Activated CD4-positive, alpha-beta T cell treated with anti-CD3 and anti-CD28 coated beads, Interleukin-10, Interleukin-2, amounts not matched to agents 100 ng/mL and 50 ng/mL, durations not matched to agents 16 hours and 8 hours (primary cell): Measurements from ENCODE around the gene MCM7.

Experiments
- DNase-seq: peaks from one replicate; pipeline ENCODE4 v3.0.0-alpha.2; 2020

MCM7 gene

DNA sequence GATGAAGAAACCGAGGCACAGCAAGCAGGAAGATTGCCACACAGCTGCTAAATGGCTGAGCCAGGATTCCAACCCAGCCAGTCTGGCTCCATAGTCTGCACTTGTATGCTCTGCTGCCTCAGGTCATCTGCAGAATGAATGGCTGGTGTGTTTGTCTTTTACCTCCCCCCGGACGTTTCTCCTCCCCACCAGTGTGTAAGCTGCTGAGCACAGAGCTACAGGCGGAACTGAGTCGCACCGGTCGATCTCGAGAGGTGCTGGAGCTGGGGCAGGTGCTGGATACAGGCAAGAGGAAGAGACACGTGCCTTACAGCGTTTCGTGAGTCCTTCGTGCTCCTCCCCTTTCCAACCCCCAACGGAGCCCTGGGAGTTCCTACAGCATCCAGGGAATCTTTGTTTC is 20.9 kb upstream of the MCM7 start:
- DNase-seq = no peak

DNA sequence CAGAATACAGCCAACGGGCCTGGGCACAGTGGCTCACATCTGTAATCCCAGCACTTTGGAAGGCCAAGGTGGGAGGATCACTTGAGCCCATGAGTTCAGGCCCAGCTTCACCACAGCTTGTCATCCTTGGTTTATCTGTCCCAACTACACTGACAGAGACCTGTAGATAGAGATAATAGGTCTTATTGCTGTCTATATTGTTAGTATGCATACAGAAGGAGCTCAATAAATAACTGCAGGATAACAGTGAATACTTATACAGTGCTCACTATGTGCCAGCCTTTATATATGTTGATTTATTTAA is 19.5 kb upstream of the MCM7 start:
- no peak for DNase-seq

DNA sequence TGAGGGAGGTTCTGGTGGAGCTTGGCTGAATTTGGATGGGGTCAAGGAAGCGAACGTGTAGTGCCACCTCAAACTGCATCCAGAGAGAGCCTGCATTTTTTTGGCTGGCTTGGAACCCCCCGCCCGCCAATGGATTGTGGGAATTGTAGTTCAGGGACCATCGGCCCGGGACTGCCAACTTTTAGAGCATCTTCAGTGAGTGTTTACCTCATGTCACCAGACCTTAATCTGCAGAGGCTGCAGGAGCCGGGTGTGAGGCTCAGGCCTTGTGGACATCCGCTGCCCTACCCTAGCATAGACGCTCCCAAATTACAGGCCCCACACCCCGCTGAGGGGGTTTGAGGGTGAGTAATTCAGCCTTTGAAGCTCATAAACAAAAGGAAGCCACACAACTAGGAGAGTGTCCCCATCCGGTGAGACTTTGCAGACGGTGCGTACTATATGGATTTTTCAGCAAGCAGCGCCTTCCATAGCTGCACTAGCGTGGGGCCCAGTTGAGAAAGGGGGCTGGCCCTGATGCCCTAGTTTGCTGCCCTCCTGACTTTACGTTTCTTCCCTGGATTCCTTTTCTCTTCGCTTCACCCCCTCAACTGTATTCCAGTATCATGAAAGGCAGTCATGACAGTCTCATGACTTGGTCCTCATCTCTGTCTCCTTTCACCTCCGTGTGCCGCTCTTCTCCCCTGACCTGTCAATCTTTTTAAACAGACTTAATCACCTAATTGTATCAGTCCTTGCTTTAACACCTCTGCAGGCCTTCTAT is 19.0 kb upstream of the MCM7 start:
- DNase-seq = peak; percentile 79

DNA sequence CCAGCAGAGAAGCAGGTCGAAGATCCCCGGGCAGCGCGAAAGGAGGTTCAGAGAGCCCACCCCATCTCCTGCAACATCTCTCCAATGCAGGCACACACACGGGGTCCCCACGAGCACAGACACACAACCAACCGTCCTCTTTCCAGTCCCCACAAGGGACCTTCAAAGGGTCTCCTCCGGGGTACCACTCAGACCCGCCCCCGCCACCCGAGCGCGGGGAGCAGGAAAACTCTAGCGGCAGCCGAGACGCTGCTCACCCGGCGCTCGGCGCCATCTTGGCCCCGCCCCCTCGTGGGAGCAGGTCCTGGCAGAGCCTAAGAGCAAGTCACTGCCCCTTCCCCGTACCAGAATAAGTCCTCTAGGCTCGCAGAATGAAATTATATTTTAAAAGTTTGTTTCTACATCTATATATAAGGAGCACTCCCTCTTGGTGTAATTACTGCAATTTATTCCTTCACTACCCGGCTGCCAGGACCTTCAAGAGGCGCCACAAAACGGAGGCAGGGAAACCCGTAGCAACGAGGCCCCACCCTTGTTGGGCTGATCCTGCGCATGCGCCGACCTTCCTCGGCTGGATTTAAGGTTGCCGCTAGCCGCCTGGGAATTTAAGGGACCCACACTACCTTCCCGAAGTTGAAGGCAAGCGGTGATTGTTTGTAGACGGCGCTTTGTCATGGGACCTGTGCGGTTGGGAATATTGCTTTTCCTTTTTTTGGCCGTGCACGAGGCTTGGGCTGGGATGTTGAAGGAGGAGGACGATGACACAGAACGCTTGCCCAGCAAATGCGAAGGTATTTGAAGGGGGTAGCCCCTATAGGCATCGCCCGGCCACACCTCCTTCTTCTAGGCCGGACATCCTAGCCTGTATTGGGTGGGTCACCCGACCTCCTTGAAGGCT is 18.1 kb upstream of the MCM7 start, which contains the start of the genes CNPY4 and TAF6:
Gene CNPY4, plus strand, starts transcription at position 563 of the 898 bp plus-strand sequence. Its CDS starts 111 bp downstream, at position 674.
Gene TAF6, minus strand, starts transcription at position 287 of the 898 bp plus-strand sequence. CDS start 5,149 bp downstream, outside the sequence.
- peak; percentile 96 for DNase-seq

DNA sequence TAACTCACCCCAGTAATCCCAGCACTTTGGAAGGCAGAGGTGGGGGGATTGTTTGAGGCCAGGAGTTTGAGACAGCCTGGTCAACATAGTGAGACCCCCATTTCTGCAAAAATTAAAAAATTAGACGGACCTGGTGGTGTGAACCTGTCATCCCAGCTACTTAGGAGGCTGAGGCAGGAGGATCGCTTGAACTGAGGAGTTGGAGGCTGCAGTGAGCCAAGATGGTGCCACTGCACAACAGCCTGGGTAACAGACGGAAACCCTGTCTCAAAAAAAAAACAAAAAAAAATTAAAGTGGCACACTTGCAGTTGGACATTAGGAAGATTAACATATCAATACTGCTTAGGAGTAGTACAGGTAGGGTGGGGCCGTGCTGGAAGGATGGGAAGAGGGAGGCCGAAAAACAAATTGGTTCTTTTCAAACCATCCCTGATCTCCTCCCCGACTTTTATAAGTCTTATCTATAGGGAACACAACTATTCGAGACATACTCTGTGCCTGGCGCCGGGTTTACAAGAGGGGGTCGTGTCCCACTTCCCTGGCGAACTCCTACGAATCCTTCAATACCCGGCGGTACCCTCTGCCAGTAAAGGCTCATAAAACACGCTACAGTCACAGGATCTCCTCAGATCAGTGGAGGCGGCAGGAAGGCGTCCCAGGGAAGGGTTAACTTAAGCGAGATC is 17.3 kb upstream of the MCM7 start:
- DNase-seq = no peak

DNA sequence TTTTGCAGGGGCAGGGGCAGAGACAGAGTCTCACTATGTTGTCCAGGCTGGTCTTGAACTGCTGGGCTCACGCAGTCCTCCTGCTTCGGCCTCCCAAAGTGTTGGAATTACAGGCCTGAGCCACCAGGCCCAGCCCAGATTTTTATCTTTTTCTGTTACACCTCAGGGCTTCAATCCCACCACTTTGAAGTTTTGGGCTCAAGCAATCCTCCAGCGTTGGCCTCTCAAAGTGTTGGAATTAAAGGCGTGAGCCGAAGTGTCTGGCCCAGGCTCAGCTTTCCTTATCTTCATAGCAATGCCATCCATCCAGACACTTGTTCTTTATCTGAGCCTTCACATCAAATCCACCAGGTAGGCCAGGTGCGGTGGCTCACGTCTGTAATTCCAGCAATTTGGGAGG is 13.8 kb upstream of the MCM7 start:
- DNase-seq = no peak

DNA sequence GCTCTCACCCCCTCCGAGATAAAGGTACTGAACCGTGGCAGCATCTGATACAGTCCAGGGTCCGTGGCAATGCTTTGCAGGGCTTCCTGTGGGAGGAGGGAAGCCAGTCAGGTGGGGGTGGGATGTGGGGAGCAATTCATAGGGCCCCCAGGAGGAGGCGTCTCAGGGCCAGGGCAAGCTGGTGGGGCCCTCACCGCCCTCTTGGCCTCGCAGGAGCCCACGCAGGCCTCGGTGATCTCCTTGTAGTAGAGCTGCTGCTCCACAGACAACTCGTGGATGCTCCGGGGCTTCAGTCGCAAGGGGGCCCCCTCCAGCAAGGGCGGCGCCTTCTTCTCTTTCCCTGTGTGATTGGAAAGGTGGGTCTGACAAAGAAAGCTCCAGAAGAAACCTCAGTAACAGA is 10.7 kb upstream of the MCM7 start:
- no peak for DNase-seq

DNA sequence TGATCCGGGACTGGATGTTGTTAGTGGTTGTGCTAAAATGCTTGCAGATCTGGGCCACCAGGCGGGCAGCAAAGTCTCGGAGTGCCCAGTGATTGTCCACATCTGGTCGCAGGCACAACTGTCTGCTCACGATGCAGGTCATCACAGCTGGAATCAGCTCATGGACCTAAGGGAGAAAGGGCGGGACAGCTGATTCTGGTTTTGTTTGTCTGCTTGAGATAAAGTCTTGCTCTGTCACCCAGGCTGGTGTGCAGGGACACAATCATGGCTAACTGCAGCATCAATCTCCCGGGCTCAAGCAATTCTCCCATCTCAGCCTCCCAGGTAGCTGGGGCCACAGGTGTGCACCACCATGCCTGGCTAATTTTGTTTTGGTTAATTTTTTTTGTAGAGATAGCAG is 10.0 kb upstream of the MCM7 start:
- no peak for DNase-seq

DNA sequence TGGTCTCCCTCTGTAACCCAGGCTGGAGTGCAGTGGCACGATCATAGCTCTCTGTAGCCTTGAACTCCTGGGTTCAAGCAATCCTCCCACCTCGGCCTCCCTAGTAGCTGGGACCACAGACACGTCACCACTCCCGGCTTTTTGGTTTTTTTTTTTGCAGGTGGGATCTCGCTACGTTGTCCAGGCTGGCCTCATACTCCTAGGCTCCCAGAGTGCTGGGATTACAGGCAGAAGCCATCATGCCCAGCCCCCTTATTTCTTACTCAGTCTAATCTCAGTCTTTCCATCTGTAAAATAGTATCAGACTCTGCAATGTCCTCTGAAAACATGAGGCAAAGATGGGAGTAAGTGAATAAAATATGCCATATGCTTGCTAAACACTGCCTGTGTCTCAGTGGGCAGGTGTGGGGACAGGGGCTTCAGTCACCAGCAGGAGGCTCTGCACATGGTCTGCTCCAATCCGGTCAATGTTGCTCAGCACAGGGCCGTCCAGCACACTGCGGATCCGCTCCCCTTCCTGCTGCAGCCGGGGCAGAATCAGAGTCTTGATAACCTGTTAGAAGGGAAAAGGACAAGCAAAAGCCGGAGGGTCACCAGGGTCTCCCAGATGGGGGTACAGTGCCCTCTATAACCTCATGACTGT is 8.4 kb upstream of the MCM7 start:
- DNase-seq = no peak

DNA sequence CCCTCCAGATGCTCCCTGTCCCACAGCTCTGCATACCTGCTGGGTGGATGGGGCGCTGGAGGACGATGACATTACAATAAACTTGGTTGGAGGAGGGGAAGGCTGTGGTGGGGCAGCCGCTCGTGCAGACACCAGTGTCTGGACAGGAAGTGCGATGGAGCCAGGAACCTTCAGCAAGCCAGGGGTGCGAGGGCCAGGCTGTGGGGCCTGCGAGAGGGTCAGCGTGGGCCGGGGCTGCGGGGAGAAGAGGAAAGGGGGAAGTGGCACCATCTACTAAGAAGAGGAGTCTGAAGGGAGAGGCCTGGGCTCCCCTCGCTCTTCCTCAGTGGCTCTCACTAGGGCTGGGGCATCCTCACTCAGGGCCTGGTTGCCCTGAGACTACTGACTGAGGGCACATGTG is 6.7 kb upstream of the MCM7 start:
- no peak for DNase-seq

DNA sequence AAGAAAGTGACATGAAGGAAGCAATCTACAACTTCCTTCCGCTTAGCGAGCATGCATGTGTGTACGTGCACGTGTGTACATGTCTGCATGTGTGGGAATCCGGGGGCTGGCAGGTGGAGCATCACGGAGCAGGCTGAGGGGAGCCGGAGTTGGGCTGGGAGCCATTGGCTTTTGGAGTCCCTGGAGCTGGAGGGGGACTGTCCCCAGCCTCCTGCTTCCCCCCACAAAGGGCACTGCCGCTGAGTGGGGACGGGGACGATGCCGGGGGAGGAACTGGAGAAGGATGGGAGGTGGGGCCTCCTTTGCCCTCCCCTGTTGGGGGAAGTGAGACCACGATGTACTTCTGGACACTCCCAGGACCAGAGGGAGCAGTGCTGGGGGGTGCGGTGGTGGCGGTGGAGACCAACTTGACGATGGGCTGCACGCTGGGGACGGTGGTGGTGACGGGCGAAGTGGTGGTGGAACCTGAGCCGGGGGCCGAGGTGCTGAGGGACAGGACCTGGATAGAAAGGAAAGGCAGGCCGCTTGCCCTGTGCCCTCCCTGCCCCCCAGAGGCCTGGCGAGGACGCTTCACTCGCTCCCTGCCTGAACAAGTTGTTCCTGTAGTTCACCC is 6.0 kb upstream of the MCM7 start:
- no peak for DNase-seq

DNA sequence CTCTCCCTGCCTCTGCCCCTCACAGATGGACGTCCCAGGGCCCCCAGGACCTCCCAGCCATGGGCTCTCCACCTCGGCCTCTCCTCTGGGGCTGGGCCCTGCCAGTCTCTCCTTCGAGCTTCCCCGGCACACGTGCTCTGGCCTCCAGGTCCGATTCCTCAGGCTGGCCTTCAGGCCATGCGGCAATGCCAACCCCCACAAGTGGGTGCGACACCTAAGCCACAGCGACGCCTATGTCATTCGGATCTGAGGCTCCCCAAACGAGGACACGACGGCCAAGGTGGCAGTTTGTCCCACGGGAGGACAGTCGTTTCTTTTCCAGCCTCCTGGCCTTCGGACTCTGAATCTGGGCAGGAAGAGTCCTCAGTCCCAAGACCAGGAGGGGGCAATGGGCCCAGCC is 5.4 kb upstream of the MCM7 start:
- no peak for DNase-seq

DNA sequence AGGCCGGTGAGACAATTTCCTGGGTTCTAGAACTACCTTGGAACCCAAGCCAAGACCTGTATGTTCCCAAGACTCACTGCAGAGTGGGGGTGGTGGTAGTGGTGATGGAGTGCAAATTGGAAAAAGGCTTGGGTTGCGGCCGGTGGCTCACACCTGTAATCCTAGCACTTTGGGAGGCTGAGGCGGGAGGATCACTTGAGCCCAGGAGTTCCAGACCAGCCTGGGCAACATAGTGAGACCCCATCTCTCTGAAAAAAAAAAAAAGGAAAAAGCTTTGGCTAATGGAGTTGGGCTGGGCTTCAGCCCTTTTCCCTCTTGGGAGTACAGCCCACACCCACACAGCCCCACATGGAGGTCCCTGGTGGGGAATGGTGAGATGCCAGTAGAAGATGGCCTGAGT is 4.3 kb upstream of the MCM7 start:
- no peak for DNase-seq

DNA sequence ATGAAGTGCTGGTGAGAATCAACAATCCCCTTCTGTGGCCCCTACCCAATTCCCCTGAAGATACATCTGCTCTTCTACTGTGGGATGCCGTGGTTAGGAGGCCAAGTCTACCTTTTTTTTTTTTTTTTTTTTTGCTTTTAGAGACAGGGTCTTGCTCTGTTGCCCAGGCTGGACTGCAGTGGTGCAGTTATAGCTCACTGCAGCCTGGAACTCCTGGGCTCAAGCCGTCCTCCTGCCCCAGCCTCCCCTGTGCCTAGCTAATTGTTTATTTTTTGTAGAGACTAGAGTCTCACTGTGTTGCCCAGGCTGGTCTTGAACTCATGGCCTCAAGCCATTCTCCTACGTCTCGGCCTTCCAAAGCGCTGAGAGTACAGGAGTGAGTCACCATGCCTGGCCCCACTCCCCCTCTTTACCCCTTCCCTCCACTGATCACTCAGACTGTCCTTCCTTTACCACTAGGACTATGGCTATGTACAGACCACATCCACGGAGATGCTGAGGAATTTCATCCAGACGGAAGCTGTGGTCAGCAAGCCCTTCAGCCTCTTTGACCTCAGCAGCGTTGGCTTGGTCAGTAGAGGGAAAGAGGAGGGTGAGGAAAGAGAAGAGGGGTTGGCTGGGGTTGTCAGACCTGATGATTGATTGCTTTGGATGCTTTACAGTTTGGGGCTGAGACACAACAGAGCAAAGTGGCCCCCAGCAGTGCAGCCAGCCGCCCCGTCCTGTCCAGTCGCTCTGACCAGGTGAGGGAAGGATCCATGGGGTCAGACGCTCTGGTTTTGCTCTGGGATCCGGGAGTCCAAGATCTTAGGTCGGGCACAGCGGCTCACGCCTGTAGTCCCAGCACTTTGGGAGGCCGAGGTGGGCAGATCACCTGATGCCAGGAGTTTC is 2.0 kb upstream of the MCM7 start:
- DNase-seq = no peak

DNA sequence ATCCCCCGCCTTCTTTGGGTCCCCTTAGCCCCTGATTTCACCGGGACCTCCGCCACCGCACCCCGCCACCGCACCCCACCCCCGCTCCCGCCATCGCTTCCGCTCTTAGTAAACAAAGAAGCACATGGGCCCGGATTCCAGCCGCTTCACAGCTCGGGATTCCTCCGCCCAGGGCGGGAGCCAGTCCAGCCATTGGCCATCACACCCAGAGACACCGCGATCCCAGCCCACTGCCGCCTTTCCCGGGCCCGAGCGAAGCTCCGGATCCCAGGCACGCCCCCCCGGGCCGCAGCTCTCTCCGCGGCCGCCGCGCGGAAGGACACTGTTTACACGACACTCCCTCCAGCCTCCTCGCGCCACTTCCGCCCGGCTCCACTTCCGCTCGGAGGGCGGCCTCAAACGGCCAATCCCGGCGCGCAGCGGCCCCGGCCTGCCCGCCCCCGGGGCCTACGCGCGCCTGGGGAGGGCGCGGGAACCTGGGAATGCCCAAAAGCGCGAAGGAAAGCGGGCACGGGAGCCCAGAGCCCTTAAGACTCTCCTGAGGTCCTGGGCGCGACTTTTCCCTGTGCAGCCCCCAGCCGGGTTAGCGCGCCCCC is 679 bp downstream of the MCM7 start:
- peak; percentile 92 for DNase-seq

DNA sequence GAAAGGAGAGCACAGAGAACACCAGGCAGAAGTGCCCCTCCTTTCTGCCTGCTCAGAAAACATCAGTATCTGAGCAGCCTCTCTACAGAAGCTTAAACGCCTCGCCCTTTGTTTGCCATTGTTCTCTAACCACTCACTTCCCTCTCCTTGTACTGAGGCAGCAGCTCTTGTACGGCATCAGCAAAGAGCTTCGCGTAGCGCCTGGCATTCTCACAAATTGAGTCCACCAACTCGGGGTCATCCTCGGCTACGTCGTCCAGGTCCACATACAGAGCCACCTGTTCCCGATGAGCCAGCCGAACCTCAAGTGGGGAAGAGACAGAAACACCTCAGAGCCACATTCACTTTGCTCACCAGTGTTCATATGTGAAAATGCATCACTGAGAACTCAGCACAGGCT is 1.7 kb downstream of the MCM7 start:
- no peak for DNase-seq

DNA sequence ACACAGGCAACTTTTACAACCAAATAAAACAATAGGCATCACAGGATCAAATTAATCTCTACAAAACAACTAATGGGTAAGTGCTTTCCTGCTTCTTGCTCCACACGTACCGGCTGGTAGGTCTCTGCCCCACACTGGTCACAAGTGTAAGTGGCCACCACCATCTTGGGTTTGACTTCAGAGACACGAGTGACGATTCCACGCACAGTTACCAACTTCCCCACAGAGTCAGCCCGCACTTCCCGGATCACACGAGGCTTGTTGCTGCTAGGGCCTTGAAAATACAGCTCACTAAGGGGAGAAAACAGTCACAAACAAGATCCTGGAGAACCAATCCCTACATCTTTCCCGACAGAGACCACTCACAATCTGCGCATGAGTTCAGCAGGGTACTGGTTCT is 2.3 kb downstream of the MCM7 start:
- no peak for DNase-seq

DNA sequence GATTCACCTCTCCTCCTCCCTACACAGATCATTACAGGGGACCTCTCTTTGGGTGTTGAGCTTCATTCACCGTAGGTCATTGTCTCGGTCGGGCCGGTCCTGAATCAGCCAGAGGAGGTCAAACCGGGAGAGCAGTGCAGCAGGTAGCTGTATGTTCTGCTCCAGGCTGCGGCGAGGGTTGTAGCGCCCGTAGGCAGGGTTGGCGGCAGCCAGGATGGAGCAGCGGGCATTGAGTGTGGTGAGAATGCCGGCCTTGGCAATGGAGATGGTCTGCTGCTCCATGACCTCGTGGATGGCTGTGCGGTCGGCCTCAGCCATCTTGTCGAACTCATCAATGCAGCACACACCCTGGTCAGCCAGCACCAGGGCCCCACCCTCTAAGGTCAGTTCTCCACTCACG is 5.5 kb downstream of the MCM7 start:
- DNase-seq = no peak

DNA sequence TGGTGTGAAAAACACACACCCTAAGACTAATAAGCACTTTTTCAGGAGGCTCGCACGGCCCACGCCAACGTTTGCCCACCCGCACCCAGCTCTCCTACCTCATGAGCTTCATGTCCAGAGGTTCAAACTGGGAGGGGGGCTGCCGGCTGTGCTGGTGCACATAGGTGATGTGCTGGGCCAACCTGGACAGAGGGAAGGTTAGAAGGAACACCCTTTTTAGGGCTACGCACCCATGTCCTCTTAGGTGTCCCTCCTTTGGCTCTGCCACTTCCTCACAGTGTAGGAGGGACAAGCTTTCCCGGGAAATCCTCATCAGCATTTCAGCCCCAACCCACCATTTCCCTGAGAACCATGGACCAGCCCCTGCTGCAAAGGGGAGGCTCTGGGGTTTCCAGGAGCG is 5.9 kb downstream of the MCM7 start:
- no peak for DNase-seq

DNA sequence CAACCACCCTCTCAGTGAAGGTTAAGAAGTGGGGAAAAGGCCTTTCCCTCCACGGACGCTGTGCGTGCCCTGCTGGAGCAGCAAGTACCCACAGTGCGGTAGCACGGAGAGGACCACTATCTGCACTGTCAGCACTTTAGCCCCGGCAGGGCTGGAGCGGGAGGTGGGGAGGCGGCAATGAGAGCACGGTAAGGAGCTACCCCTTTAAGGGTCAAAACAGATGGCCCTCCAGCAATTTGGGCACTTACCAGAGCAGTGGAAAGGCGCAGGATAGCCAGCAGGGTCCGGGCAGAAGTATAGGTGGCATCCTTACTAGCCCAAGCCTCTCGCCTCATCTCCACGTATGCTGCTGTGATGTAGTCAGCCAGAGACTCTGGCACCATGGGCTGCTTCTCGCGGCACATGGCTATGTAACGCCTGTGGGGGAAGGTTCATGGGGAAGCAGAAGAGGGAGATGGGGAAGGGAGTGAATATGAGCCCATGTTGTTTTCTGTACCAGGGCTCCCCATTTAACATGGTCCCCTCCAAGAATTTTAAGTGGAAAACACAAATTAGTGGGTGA is 7.2 kb downstream of the MCM7 start:
- no peak for DNase-seq

DNA sequence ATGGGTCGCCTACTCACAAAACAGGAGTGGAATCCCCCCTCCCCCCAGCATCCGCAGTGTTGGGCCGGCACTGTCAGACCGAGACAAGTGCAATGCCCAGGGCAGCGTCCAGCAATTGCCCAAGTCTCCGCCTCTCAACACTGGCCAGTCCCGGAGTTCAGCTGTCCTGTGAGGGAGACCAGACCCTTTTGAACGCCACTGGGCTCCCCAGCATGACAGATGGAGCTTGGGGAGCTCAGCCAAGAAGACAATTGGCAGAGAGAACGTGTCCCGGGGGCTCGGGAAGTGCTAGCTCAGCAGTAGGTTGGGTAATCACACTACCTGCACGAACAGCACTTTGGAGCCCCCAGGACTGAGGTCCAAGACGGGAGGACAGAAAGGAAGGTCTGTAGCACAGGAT is 7.7 kb downstream of the MCM7 start:
- no peak for DNase-seq
